Measurements from ENCODE around the gene DHRS3. TPM values are rescaled to one million over a fixed set of nuclear protein-coding genes. Genes with fewer than 3 reads are reported as not detected.
"Not testable (repeated sequence)": the region's sequence is repeated elsewhere in the genome, so short reads cannot be mapped to it uniquely, and the experiment has no call there.

DHRS3 gene
- total RNA-seq, 1 donor: 7.3 TPM

- DNase-seq (ENCODE audit: low read depth in 2 of 3, low spot score in 2 of 3): no peak
Observed at GRCh38 chr1:12581179-12581578, 36.8 kb downstream of the DHRS3 start.

GRCh38 chr1:12580054-12580887, 37.7 kb downstream of the DHRS3 start:
- DNase-seq (ENCODE audit: low read depth in 2 of 3, low spot score in 2 of 3): no peak

- no peak for DNase-seq (ENCODE audit: low read depth in 2 of 3, low spot score in 2 of 3)
Observed at GRCh38 chr1:12578860-12579422, 39.1 kb downstream of the DHRS3 start.

- no peak for DNase-seq (ENCODE audit: low read depth in 2 of 3, low spot score in 2 of 3)
Observed at GRCh38 chr1:12577020-12577419, 41.0 kb downstream of the DHRS3 start.

GRCh38 chr1:12574757-12575139, 43.3 kb downstream of the DHRS3 start:
- no peak for DNase-seq (ENCODE audit: low read depth in 2 of 3, low spot score in 2 of 3)

GRCh38 chr1:12573015-12573825, 44.8 kb downstream of the DHRS3 start:
- no peak for DNase-seq (ENCODE audit: low read depth in 2 of 3, low spot score in 2 of 3)

GRCh38 chr1:12572522-12572921, 45.5 kb downstream of the DHRS3 start:
- DNase-seq (ENCODE audit: low read depth in 2 of 3, low spot score in 2 of 3): no peak

- DNase-seq (ENCODE audit: low read depth in 2 of 3, low spot score in 2 of 3): no peak
Observed at GRCh38 chr1:12570291-12570690, 47.7 kb downstream of the DHRS3 start.

- DNase-seq (ENCODE audit: low read depth in 2 of 3, low spot score in 2 of 3): no peak
Observed at GRCh38 chr1:12568009-12568767, 49.8 kb downstream of the DHRS3 start.

- DNase-seq (ENCODE audit: low read depth in 2 of 3, low spot score in 2 of 3): no peak
Observed at GRCh38 chr1:12567288-12567819, 50.7 kb downstream of the DHRS3 start.

- DNase-seq (ENCODE audit: low read depth in 2 of 3, low spot score in 2 of 3): peak in 1 of 3 donors; percentile 29
Observed at GRCh38 chr1:12566484-12567287, 51.3 kb downstream of the DHRS3 start.

- DNase-seq (ENCODE audit: low read depth in 2 of 3, low spot score in 2 of 3): peak in 1 of 3 donors; percentile 8
Observed at GRCh38 chr1:12565966-12566352, 52.1 kb downstream of the DHRS3 start.

- no peak for DNase-seq (ENCODE audit: low read depth in 2 of 3, low spot score in 2 of 3)
Observed at GRCh38 chr1:12565094-12565965, 52.7 kb downstream of the DHRS3 start.

GRCh38 chr1:12564251-12564650, 53.8 kb downstream of the DHRS3 start:
- DNase-seq (ENCODE audit: low read depth in 2 of 3, low spot score in 2 of 3): not testable (repeated sequence)

GRCh38 chr1:12562955-12563576, 54.9 kb downstream of the DHRS3 start:
- no peak for DNase-seq (ENCODE audit: low read depth in 2 of 3, low spot score in 2 of 3)

GRCh38 chr1:12561121-12561520, 56.9 kb downstream of the DHRS3 start:
- DNase-seq (ENCODE audit: low read depth in 2 of 3, low spot score in 2 of 3): no peak

GRCh38 chr1:12556957-12557935, 60.8 kb downstream of the DHRS3 start:
- DNase-seq (ENCODE audit: low read depth in 2 of 3, low spot score in 2 of 3): no peak
